Activated naive CD8-positive, alpha-beta T cell treated with anti-CD3 and anti-CD28 coated beads, Interleukin-2, amount 10 ng/mL, durations not matched to agents 7 days and 5 days (primary cell): ENCODE data around the gene UBE2M. TPM values are rescaled to one million over a fixed set of nuclear protein-coding genes. Genes with fewer than 3 reads are reported as not detected.
"Not testable (repeated sequence)": the region's sequence is repeated elsewhere in the genome, so short reads cannot be mapped to it uniquely, and the experiment has no call there.

Experiments
- ATAC-seq: fragments of 150-1000 bp; cut with Tn5 transposase; one replicate; pipeline ENCODE4 v1.10.0; 2021; ENCODE audit warnings: low read depth, moderate library complexity
- POLR2A ChIA-PET: fragments of 350-600 bp; sonication (Branson Sonifier 250); formaldehyde crosslinking; loops from one replicate; lab custom pipeline; 2021; ENCODE audit warnings: antibody characterized with exemption; lab: Charles Lee
- DNase-seq: peaks from one replicate; pipeline ENCODE4 v3.0.0; 2021
- H3K27ac Mint-ChIP-seq: one replicate; pipeline ENCODE4 v1.8.0; 2022; ENCODE audit warnings: mild to moderate bottlenecking, mixed read lengths
- H3K27me3 Mint-ChIP-seq: one replicate; pipeline ENCODE4 v1.8.0; 2022; ENCODE audit warnings: mild to moderate bottlenecking, moderate library complexity, mixed read lengths
- H3K36me3 Mint-ChIP-seq: one replicate; pipeline ENCODE4 v1.8.0; 2021; ENCODE audit warnings: mild to moderate bottlenecking, mixed read lengths
- H3K4me1 Mint-ChIP-seq: one replicate; pipeline ENCODE4 v1.8.0; 2021; ENCODE audit warnings: mixed read lengths
- H3K4me3 Mint-ChIP-seq: one replicate; pipeline ENCODE4 v1.8.0; 2022; ENCODE audit warnings: mild to moderate bottlenecking, moderate library complexity, mixed read lengths
- H3K9me3 Mint-ChIP-seq: one replicate; pipeline ENCODE4 v1.8.0; 2021; ENCODE audit warnings: mixed read lengths
- total RNA-seq, 2 experiments: library from RNA; stranded (reverse); gene quantifications; one replicate each; pipeline ENCODE4 v1.2.3, GENCODE V29; 2021

Gene UBE2M
- 10 to 100 TPM; 79.5 to 81.2 TPM for total RNA-seq

DNA sequence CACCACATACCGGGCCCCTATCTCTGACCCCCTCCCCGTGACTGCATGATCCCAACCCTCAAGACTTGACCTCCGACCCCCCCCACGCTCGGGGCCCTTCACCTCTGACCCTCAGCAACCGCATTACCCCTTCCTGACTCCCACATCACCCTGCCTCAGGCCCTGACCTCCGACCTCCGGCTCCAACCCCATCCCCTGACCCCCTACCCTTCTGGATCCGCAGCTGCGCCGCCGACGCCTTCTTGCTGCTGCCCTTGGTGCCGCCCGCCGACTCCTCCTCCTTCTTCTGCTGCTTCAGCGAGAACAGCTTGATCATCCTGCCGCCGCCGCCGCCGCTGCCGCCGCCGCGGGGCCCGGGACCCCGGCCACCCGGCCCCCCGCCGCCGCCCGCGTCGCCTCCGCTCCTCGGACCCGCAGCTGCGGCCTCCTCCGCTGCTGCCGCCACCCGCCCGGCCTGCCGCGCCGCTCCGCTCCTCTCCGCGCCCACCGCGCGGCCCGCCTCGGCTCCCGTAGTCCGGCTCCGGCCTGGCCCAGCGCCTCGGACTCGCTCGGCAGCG, at the start of gene UBE2M:
Gene UBE2M, minus strand, starts transcription at position 546 of the 557 bp plus-strand sequence. Its CDS starts 230 bp downstream, at position 316.
- POLR2A ChIA-PET: interaction anchor here (0.5 to 5.9 kb wide), 5 partner anchors 13 to 45 kb away, joined by 3 to 50 read pairs (median 11); partner anchors contain the start of genes MZF1, TRIM28 and ZBTB45
- Mint-ChIP-seq H3K27ac (peak within 1 kb of the TSS; percentile 98), H3K9me3 (no peaks in the 10 kb centered on the region), H3K27me3 (no peaks in the 10 kb centered on the region), H3K4me3 (peak within 1 kb of the TSS; percentile 96), H3K4me1 (peaks cover 38% of the 10 kb centered on the region), H3K36me3 (peaks cover 21% of the 10 kb centered on the region)
- DNase-seq (no peak), ATAC-seq (peak; percentile 2)

DNA sequence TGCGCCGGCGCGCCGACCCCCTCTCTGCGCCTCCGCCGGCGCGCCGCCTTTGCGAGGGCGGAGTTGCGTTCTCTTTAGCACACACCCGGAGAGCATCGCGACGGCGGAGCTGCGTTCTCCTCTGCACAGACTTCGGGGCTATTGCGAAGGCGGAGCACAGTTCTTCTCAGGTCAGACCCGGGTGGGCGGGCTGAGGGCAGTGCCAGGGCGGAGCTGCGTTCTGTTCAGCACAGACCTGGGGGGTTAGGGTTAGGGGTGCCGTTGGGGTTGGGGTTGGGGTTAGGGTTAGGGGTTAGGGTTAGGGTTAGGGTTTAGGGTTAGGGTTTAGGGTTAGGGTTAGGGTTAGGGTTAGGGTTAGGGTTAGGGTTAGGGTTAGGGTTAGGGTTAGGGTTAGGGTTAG, 48.8 kb upstream of the UBE2M start:
- H3K4me1 Mint-ChIP-seq, H3K27ac Mint-ChIP-seq, H3K36me3 Mint-ChIP-seq, H3K27me3 Mint-ChIP-seq, DNase-seq, ATAC-seq, H3K9me3 Mint-ChIP-seq, H3K4me3 Mint-ChIP-seq, POLR2A ChIA-PET: not testable (repeated sequence)

GRCh38 chr19:58606251-58606896, 48.0 kb upstream of the UBE2M start:
- ATAC-seq, DNase-seq: not testable (repeated sequence)

GRCh38 chr19:58586133-58586765, 27.8 kb upstream of the UBE2M start:
- POLR2A ChIA-PET: no interaction called here
- DNase-seq (no peak), ATAC-seq (no peak)
- Mint-ChIP-seq H3K27me3 (no peaks in the 10 kb centered on the region), H3K27ac (no peak overlapping the region), H3K36me3 (peaks cover 8% of the 10 kb centered on the region), H3K4me1 (peaks cover 4% of the 10 kb centered on the region), H3K9me3 (no peaks in the 10 kb centered on the region), H3K4me3 (no peak overlapping the region)

More at GRCh38 chr19:58606251-58606896, 48.0 kb upstream of the UBE2M start:
- H3K4me1 Mint-ChIP-seq, H3K9me3 Mint-ChIP-seq, H3K27me3 Mint-ChIP-seq, H3K36me3 Mint-ChIP-seq, H3K4me3 Mint-ChIP-seq, POLR2A ChIA-PET, H3K27ac Mint-ChIP-seq: not testable (repeated sequence)

DNA sequence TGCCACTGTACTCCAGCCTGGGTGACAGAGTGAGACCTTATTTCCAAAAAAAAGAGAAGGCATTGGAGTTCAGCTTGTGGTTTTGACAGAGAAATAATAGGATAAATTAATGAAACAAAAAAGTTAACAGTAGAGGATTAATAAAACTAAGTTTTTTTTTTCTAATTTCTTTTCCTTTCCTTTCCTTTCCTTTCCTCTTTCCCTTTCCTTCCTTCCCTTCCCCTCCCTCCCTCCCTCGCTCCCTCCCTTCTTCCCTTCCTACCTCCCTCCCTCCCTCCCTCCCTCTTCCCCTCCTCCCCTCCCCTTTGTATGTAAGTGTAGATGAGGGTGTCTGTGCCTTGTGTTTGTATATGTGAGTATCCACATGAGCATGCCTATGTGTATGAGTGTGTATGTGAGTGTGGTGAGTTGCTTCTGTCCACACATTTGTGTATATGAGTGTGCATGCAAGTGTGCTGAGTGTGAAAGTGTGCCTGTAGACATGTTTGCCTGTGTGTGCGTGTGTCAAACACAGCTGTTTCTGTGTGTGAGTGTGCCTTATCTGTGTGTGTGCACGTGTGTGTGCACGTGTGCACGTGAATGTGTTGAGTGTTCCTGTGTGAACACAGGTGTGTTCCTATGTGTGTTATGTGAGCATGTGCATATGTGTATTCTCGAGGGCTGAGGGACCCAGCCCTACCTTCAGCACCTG, 27.2 kb upstream of the UBE2M start:
- no peaks in the 10 kb centered on the region for H3K27me3 Mint-ChIP-seq
- H3K4me1 Mint-ChIP-seq: peaks cover 7% of the 10 kb centered on the region

DNA sequence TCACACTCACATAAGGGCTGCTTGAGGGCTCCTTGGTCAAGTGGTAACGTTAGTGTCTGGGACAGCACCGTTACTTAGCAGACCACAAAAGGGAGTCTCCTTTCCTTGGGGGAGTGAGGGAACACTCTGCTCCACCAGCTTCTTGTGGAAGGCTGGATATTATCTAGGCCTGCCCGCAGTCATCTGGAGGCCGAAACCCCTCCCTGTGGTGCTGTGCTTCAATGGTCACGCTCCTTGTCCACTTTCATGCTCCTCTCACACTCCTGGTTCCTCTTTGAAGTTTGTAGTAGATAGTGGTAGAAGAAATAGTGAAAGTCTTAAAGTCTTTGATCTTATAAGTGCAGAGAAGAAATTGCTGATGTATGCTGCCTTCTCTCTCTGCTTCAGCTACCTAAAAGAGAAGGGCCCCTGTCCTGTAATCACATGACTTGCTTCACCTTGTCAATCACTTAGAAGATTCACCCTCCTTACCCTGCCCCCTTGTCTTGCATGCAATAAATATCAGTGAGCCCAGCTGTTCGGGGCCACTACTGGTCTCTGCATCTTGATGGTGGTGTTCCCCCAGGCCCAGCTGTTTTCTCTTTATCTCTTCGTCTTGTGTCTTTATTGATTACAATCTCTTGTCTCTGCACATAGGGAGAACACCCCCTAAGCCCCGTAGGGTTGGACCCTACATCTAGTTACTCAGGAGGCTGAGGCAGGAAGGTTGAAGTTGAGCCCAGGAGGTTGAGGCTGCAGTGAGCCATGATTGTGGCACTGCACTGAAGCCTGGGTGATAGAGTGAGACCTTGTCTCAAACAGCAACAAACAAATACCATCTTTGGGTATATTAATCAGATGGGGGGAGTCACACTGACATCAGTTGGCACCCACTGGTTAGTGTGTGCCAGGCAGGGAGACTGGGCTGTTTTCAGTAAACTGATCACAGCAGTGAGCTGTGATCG, 26.4 kb upstream of the UBE2M start:
- H3K4me1 Mint-ChIP-seq: peaks cover 9% of the 10 kb centered on the region
- H3K9me3 Mint-ChIP-seq: no peaks in the 10 kb centered on the region
- ATAC-seq (no peak), DNase-seq (no peak)
- H3K27me3 Mint-ChIP-seq: no peaks in the 10 kb centered on the region
- POLR2A ChIA-PET: no interaction called here
- no peak overlapping the region for H3K27ac Mint-ChIP-seq
- peaks cover 10% of the 10 kb centered on the region for H3K36me3 Mint-ChIP-seq
- H3K4me3 Mint-ChIP-seq: no peak overlapping the region

More for the DNA sequence above, 27.2 kb upstream of the UBE2M start:
- Mint-ChIP-seq H3K9me3 (no peaks in the 10 kb centered on the region), H3K36me3 (peaks cover 10% of the 10 kb centered on the region), H3K27ac (no peak overlapping the region), H3K4me3 (no peak overlapping the region)
- DNase-seq: no peak
- ATAC-seq: no peak
- POLR2A ChIA-PET: no interaction called here

DNA sequence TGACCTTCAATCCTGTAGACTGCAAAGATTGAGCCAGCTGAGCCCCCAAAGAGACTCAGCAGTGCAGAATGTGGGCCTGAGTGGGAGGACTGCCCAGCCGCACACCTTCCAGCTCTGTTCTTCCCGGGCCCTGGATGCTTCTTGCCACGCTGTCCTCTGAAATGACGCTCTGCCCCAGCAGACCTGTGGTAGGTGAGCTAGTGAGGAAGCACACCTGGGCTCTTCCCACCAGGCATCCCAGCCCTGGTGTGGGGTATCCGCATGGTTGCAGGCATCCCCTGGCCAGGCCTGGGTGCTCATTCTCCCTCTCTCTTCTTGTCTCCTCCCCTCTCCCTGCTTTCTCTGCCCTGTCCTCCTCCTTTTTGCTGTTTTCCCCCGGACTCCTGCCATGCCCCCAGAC, 24.6 kb upstream of the UBE2M start:
- peaks cover 10% of the 10 kb centered on the region for H3K36me3 Mint-ChIP-seq
- H3K4me3 Mint-ChIP-seq: no peak overlapping the region
- POLR2A ChIA-PET: no interaction called here
- H3K4me1 Mint-ChIP-seq: peaks cover 22% of the 10 kb centered on the region
- H3K9me3 Mint-ChIP-seq: no peaks in the 10 kb centered on the region
- H3K27ac Mint-ChIP-seq: no peak overlapping the region
- H3K27me3 Mint-ChIP-seq: no peaks in the 10 kb centered on the region
- DNase-seq (no peak), ATAC-seq (no peak)

DNA sequence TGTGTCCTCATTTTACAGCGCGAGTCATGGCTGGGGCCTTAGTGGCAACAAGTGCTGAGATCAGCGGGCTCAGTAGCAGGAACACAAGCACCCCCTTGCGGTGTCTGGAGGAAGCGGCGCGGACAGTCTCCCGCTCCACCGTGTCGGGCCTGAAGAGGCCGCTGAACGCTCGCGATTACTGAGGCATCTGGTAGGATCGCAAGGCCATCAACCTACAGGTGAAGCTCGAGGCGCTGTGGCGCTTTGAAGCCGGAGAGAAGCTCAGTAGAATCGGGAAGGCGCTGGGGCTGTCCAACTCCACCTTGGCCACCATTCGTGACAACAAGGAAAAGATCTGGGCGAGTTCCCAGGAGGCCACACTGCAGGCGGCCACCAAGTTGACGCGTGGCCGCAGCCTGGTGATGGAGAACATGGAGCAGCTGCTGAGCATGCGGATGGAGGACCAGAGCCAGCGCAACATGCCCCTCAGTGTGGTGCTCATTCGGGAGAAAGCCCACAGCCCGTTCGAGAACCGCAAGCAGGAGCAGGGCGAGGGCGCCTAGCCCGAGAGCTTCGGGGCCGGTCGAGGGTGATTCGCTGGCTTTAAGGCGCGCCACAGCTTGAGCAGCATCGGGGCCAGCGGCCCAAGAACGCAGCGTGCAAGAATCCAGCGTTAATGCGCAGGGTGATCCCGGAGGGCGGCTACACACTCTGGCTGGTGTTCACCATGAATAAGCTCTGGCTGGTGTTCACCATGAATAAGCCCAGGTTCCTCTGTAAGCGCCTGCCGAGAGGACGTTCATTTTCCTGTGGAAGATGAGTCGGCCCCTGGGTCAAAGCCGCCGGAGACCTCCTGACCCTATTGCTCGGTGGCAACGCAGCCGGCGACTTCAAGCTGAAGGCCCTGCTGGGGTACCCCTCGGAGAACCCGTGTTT, 23.1 kb upstream of the UBE2M start:
- no peaks in the 10 kb centered on the region for H3K27me3 Mint-ChIP-seq
- no peak overlapping the region for H3K4me3 Mint-ChIP-seq
- peak; percentile 96 for ATAC-seq
- H3K27ac Mint-ChIP-seq: peak overlapping the region; percentile 59
- H3K36me3 Mint-ChIP-seq: peaks cover 10% of the 10 kb centered on the region
- peak; percentile 89 for DNase-seq
- H3K4me1 Mint-ChIP-seq: peaks cover 22% of the 10 kb centered on the region
- H3K9me3 Mint-ChIP-seq: no peaks in the 10 kb centered on the region
- POLR2A ChIA-PET: interaction anchor here (0.5 to 4.1 kb wide), 6 partner anchors 19 to 310 kb away, joined by 3 to 37 read pairs (median 4); partner anchors contain the start of genes TRIM28, ZBTB45 and ZNF446

- H3K27me3 Mint-ChIP-seq: no peaks in the 10 kb centered on the region
- DNase-seq (no peak), ATAC-seq (no peak)
- peak overlapping the region; percentile 44 for H3K27ac Mint-ChIP-seq
- peaks cover 24% of the 10 kb centered on the region for H3K4me1 Mint-ChIP-seq
- POLR2A ChIA-PET: interaction anchor here (0.7 to 4.1 kb wide), 2 partner anchors 60 to 80 kb away, joined by 3 to 37 read pairs; partner anchors contain the start of gene ZBTB45
- peaks cover 10% of the 10 kb centered on the region for H3K36me3 Mint-ChIP-seq
- no peak overlapping the region for H3K4me3 Mint-ChIP-seq
- no peaks in the 10 kb centered on the region for H3K9me3 Mint-ChIP-seq
Observed at GRCh38 chr19:58579473-58580142, 21.2 kb upstream of the UBE2M start.

DNA sequence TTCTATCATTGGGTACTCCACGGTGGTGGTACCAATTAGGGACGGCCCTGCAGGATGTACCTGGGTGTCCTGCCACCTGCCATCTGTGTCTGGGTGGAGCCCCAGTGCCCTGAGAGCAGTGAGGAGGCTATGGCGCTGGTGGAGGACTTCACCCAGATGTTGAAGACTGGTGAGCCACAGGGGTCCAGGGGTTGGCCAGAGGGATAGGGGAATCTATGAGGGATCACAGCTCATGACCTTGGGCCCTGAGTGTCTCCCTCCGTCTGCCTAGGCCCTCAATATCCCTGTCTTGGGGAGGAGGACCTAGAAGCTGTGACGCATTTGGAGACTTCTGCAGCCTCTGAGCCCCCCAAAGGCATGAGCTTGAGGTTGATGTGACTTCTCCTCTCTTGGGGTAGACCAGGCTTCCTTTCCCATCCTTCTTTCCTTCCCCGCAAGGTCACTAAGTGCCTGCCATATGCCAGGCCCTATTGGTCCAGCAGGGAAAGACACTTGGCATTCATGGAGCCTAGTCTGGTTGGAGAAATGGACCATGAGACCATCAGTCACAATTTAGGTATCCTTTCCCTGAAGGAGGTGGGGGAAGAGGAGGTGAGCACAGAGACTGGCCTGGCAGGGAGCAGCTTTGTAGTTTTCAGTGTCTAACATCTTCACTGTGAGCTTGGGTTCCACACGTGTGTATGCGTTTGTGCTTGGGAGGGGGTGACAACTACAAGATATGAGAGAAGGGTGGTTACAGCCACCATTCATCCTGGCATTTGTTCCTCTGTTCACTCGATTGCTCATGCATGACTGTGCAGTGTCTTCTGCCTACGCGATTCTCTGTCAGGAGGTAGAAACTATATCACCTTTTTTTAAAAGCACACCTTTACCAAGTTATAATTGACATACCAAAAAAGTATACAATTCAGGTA, 19.9 kb upstream of the UBE2M start:
- Mint-ChIP-seq H3K4me3 (no peak overlapping the region), H3K27ac (no peak overlapping the region), H3K27me3 (no peaks in the 10 kb centered on the region), H3K9me3 (no peaks in the 10 kb centered on the region), H3K4me1 (peaks cover 31% of the 10 kb centered on the region), H3K36me3 (peaks cover 10% of the 10 kb centered on the region)
- DNase-seq (no peak), ATAC-seq (no peak)
- POLR2A ChIA-PET: interaction anchor here (0.8 to 4.1 kb wide), 2 partner anchors 9 to 59 kb away, joined by 3 to 37 read pairs; partner anchors contain the start of gene ZBTB45
